Midbrain (tissue), 1 donor: ENCODE measurements around the gene HJV.

Experiments
- DNase-seq: peaks from one replicate; lab custom pipeline; 2025; lab: John Stamatoyannopoulos, UW

HJV gene

DNA sequence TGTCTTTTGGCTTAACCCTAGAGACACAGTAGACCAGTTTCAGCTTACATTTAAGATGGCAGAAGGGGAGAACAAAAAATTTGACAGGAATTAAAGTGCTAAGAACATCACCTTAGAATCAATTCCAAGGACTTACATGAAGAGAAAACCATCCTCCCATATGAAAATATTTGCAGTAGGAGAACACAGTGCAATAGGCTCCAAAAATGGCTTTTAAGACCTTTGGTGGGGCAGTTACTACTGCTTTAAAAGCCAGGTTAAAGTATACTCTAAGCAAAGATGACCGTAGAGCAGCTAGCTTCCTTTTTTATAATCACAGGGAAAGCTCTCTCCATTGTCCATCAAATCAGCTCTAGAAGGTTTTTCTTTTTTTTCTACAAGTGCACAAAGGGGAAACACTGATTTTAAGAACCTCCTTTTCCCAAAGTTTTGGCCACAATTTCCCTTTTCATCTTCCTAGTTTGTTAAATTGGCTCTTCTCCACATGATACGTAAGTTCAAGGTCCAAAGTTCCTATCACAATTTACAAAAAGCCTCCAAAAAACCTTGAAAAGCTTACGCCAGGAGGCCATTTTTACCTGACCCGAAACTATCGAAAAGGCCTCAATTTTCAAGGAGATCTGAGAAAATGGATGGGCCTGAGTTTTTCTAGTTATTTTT lies 28.4 kb downstream of the HJV start:
- peak; percentile 27 for DNase-seq

DNA sequence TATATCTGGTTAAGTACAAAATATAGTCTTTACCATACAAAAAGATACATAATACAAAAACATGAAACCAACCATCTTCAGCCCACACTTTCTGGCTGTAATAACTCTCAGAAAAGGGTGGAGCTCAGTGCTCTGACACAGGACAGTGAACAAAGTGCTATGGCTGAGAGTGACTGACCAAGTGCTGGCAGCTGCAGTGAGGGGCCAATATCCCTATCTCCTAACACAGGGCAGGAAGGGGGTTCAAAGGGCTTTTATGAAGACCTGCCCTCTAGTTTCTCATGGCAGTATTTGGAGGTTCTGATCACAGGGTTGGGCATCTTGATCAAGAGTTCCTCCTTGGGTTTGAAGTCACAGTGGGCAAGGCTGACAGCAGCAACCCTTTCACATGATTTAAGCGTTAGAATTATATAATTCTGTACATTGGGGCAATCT lies 29.0 kb downstream of the HJV start:
- DNase-seq: peak; percentile 54

DNA sequence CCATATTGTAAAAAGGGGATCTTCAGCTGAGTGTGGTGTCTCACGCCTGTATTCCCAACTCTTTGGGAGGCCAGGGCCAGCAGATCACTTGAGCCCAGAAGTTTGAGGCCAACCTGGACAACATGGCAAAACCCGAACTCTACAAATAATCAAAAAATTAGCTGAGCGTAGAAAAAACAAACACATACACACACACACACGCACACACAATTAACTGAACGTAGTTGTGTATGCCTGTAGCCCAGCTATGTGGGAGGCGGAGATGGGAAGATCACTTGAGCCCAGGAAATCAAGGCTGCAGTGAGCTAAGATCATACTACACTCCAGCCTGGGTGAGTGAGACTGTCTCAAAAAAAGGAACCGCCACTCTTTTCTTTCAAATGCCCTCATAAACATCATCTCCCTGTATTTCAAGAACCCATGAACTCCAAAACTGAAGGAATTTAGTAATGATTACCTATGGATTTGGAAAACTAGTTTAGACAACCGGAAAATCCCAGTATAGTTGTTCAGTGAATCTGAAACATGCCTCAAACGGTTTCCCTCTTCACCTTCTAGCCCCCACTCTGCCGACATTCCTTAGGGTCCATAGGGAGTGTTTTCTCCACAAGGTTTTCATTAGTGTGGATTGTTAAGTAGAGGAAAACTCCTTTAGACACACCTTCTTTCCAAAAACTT lies 29.7 kb downstream of the HJV start:
- DNase-seq: peak; percentile 37

DNA sequence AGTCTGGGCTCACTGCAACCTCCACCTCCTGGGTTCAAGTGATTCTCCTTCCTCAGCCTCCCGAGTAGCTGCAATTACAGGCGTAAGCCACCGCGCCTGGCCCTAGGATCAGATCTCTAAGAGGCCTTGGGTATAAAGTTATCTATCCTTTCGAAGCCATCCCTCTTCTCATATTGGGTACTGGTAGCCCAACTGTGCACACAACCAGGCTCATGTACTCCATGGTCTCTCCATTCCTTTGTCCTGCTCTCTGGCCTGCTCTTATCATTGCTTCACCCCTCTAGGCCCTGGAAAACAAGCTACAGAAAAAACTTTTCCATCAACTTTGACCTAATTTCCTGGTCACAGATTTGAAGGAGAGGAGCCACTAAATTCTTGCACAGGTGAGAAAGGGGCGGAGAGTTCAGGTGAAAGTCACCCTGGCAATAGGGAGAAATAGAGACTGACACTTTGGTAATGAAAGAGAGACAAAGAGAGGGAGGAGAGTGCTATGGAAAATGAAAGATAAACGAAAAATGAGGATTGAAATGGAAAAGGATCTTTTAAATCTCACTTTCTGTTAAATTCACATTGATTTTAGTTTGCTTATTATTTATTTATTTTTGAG lies 31.2 kb downstream of the HJV start:
- no peak for DNase-seq

DNA sequence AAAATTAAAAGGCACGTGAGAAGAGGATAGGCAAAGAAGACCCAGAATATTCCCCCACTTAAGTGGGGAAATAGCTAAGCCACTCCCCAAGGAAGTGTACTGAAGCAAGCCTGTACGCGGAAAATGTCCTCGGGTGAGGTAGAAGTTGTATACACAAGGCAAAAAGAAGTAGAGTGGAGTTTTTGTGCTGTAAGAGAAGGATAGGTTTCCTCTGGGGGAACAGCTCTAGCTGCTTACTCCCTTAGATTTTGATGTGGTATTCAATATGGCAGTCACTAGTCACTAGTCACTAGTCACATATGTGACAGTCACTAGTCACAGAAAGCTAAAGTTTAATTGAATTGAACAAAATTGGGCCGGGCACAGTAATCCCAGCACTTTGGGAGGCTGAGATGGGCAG lies 32.8 kb downstream of the HJV start:
- DNase-seq: no peak

DNA sequence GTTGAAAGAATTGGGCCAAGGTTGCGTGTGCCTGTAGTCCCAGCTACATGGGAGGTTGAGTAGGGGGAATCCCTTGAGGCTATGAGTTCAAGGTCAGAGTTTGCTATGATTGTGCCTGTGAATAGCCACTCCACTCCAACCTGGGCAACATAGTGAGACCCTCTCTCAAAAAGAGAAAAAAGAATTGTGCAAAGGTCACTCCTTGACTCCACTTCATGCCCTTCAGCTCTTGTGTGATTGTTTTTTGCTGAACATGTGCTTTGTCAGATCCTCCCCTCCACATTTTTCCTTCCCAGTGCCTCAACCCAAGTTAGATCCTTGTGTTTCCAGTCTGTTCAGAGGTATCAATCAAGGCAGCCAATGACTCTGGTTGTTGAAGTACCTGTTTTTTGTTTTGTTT lies 33.6 kb downstream of the HJV start:
- DNase-seq: no peak

DNA sequence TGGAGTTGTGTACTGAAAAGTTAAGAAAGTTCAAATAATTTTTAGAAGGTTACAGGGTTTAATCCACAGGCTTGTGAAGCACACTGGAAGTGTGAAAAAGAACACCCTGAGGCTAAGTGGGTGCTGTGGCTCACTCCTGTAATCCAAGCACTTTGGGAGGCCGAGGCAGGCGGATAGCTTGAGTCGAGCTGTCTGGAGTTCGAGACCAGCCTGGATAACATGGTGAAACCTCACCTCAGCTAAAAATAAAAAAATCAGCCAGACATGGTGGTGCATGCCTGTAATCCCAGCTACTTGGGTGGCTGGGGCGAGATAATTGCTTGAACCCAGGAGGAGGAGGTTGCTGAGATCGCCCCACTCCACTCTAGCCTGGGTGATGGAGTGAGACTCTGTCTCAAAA lies 35.0 kb downstream of the HJV start:
- DNase-seq: no peak

DNA sequence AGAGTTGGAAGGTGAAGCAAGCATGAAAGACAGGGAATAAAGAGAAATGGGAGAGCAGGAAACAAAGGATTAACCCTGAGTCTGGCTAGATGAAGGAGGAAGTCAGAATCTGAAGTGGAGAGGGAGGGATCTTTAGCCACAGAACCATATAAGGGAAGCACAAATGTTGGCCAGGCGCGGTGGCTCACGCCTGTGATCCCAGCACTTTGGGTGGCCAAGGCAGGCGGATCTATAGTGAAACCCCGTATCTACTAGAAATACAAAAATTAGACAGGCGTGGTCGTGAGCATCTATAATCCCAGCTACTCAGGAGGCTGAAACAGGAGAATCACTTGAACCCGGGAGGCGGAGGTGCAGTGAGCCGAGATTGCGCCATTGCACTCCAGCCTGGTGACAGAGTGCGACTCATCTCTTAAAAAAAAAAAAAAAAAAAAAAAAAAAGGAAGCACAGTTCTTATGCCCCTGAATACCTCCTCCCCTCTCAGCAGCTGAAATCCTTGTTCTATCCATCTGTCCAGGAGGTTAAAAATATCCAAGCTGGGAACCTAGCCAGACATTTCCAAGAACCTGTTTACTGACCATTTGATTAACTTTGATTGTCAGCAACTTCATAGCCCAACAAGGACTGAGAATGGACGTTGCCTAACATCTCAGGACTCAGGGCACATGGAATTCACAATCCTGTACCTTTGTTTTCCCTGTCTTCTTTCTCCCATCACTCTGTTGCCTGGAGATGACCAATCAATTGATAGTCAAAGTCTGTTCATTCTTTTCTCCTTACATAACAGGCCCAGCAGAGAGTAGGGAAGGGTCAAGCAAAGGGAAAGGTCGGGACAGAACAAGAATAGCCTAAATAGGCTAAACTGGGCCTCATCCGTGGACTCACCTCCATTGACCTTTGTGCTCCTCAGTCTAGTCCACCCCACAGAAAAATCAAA lies 35.8 kb downstream of the HJV start:
- peak; percentile 29 for DNase-seq

DNA sequence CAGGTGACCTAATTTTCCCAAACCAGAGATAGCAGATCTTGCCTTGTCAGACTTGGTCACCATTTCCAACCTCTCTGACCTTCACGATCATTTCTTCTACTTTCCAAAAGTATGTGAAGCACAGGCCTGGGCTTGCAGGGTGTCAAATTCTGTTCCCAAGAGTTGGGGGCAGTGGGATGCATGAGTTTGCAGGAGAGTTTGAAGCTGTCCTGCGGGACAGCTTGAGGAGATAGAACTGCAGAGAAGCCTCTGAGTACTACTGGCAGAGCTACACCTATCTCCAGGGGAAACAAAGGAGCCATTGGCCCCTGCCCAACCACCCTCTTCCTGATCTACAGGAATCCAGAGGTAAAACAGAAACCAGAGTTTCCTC lies 36.4 kb downstream of the HJV start:
- DNase-seq: no peak

DNA sequence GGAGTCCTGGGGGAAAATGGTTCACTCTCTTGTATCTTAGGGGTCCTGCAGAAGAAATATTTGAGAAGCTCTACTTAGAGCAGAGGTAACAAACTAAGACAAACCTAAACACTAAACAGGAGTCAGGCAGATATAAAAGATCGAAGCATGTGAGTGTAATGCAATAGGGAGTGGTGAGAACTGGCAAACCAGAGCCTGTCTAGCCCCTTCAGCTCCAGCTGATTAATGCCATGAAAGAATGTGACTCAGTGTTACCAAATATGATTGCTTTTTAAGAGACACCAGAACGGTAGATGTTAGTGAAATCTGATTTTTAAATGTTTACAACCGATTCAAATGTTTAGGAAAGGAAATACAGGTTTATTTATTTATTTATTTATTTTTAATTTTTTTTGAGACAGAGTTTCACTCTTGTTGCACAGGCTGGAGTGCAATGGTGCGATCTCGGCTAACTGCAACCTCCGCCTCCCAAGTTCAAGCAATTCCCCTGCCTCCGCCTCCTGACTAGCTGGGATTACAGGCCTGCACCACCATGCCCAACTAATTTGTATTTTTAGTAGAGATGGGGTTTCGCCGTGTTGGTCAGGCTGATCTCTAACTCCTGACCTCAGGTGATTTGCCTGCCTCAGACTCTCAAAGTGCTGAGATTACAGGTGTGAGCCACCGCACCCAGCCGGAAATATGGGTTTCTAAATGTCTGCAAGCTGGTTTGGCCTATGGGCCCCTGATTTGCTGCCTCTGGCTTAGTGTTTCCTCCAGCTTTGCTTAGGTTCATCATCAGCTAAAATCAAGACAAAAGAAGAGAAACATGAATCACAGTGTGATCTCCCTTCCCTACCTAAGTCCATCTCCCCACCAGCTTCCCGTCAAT lies 37.3 kb downstream of the HJV start:
- DNase-seq: no peak

DNA sequence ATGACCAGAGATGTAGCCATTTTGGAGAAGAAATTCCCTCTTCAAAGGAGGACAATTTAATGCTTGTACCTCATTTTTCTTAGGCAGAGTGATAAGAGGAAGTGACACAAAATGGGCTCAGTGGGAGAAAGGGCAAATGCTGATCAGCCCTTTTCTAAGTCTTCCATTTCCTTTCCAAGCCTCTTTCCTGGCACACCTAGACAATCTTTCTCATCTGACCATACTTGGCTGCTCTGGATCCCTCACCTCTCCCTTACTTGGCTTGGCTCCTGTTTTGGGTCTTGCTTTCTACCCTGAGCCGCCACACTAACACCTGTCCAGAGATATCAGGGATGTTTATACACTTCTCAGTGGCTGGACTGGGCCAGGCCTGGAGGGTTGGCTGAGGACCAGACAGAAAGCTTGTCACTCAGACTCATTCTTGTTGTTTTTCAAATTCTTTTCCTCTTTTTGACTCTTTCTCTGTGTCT lies 38.3 kb downstream of the HJV start:
- no peak for DNase-seq

DNA sequence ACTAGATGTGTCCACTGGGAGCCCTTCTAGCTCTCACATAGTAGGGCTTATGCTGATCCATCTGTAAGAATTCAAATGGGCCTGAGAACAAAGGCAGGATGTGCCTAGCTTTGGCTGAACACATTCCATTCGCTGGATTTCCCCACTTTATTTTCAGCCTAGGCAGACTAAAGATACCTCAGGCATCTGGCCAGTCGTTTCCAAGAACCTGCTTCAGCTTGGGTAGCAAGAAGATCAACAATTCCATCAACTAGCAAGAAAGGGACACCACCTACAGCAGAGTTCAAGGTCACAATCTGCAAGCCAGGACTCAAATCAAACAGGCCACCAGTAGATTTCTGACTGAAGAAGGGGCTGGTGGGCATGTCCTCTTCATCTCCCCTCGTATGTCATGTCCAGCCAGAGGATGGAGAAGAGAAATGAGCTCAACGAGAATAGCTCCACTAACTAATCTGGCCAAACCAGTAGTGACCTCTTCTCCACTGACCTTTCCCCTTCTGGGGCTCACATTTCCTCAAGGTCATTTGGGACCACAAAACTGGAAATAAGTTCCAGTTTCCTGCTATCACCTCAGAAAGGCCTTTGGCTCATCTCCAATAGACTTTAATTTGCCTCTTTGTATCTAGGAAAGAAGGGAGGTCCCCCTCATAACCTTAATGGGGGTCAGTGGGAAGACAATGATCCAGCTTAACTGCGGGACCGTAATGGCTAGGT lies 39.4 kb downstream of the HJV start:
- DNase-seq: no peak

DNA sequence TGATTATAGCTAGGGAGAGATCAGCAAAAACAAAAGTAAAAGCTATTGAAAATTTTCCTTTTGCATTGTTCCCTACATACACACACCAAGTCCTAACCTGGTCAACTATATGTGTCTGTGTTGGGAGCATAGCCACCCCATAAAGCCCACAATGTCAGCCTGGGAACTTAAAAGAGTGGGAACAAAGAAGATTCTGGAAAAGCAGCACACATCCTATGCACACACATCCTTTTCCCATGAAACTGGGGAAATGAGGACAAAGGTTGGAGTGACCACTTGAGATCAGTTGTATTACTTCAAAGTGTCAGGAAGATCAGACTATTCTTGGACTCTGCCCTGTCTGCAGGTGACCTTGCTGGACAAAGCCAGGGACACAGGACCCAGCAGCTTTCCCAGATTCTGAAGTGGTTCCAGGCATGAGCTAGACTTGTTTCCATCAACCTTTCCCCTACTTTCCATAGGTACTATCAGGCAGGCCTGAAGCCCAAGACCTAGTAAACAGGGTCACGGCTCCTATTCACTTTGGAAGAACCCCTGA lies 41.0 kb downstream of the HJV start:
- no peak for DNase-seq

DNA sequence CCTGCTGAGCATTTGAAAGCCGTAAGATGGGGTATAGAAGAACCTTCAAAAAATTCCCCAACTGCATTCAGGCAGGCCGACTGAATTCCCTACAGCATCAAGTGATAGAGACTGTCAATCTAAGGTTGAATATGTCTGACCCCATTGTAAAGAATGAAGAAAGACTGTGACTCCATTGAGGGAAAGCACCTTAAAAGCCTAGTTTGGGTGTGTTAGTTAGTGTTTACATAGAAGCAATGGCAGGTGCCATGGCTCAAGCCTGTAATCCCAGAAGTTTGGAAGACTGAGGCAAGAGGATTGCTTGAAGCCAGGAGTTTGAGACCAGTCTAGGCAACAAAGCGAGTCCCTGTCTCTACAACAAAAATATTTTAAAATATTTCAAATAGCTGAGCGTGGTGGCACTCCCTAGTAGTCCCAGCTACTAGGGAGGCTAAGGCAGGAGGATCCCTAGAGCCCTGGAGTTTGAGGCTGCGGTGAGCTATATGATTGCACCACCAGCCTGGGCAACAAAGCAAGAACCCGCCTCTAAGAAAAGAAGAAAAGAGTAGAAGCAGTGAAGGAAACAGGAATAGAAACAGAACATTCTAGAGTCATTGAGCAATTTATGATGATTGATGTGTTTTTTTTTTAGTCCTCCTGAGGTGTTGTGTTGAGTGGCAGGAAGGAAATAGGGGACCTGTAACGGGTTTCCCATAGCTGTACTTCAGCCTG lies 41.6 kb downstream of the HJV start:
- DNase-seq: no peak

DNA sequence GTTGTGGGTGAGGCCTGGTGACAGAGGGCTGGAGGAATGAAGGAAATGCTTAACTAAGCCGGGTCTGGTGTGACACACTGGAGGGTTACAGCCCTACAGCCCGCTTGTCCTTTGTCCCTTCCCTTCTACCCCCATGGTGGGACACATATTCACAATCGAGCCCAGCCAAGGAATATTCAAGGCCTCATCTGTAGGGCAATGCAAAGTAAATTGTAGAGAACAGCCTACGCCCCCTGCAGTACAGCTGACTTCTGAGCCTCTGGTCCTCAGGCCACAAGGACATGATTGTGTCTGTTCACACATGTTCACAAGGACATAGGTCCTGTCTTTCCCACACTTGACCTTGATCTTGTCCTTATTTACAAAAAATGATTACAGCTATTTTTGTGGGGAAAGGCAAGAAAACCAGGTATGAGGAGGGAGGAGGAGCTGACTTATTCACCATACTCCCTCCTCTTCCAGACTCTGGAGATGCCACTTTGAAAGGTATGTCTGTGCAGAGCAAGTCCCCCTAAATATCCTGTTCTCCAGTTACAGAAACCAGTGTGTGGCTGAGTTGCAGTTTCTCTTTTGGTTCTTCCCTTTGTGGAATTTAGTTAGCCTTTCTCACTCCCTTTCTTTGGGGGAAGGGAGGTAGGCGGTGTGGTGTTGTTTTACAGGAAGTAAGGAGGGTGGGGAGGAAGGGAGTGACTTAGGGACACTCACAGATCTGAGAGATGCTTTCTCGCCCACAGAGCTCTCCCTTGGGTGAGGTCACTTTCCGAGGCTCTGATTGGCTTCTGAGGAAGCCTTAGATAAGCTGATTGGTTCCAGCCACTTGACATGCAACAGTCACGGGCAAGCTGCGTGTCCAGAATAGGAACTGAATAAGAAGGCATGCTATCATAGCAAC lies 42.4 kb downstream of the HJV start:
- peak; percentile 96 for DNase-seq

DNA sequence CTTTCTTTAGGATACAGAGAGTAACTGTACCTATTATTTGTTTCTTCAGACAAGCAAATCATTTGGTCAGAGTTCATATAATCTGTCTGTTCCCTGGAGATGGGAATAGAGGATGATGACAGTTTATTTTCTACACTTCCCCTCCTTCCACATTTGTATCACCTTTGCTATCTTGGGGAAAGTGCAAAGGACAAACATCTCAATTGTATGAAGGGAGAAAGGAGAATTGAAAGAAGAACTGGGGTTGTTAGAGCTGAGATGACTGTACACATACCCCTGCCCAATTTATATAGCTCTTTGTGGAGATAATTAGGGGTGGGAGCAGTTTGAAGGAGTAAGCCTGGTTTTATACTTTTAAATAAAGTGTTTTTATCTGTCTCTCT lies 43.1 kb downstream of the HJV start:
- DNase-seq: no peak

DNA sequence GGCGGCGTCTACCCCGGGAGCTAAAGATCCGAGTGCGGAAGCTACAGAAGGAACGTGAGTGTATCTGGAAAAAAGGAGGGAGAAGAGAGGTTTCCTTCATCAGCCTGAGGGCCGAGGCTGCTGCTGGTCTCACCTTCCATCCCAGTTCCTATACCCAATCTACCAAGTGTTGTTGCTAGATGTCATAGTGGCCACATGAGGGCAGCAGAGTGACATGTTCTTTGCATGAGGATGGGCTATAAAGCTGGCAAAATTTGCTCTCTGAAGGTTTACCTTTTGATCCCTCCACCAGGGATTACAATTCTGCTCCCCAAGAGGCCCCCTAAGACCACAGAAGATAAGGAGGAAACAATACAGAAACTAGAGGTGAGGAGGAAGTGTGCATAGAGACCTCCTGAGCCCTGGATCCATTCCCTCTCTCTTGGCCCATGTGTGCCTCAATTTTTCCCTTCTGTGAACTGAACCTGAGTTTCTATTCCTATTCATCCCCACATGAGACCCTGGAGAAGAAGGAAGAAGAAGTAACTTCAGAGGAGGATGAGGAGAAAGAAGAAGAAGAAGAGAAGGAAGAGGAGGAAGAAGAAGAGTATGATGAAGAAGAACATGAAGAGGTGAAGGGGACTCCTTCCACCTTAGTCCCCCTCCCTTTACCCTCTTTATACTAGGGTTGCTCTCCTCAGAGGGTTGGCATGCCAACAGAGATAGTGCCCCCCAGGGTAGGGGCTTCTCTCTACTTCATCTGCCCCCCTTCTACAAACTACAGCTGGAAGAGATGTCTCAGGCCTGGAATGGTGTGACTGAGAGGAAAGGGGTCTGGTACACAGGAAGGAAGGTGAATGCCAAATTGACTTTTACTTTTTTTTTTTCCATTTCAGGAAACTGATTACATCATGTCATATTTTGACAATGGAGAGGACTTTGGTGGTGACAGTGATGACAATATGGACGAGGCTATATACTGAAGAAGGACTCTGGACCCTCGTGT lies 43.8 kb downstream of the HJV start:
- peak; percentile 82 for DNase-seq
